WTC11 (cell line): ENCODE results near the gene OPCML. TPM values are rescaled to one million over a fixed set of nuclear protein-coding genes. Genes with fewer than 3 reads are reported as not detected.
A peak's percentile ranks its signal among the peaks of the same experiment; 100 is the strongest.

Experiments
- ATAC-seq: fragments of 200-7000 bp; cut with Tn5 transposase; 2 replicates; pipeline ENCODE4 v1.10.0; 2021; ENCODE audit warnings: mild to moderate bottlenecking, moderate library complexity
- CTCF ChIA-PET: fragments of 300-600 bp; sonication (Branson Sonifier 250); formaldehyde crosslinking; loops from one replicate; lab custom pipeline; 2021; ENCODE audit warnings: antibody characterized with exemption; lab: Charles Lee
- POLR2A ChIA-PET: fragments of 350-600 bp; sonication (Branson Sonifier 250); formaldehyde crosslinking; loops from one replicate; lab custom pipeline; 2021; ENCODE audit warnings: antibody characterized with exemption; lab: Charles Lee
- DNase-seq: peaks from one replicate; pipeline ENCODE4 v3.0.0; 2021; ENCODE audit warnings: low spot score
- H3K27ac Mint-ChIP-seq: 2 replicates; pipeline ENCODE4 v1.8.0; 2021; ENCODE audit warnings: mixed read lengths
- H3K27me3 Mint-ChIP-seq: 2 replicates; pipeline ENCODE4 v1.8.0; 2021; ENCODE audit warnings: low read depth, mild to moderate bottlenecking, moderate library complexity, mixed read lengths
- H3K36me3 Mint-ChIP-seq: 2 replicates; pipeline ENCODE4 v1.8.0; 2021; ENCODE audit warnings: mixed read lengths
- H3K4me1 Mint-ChIP-seq: 2 replicates; pipeline ENCODE4 v1.8.0; 2022; ENCODE audit warnings: mixed read lengths
- H3K4me3 Mint-ChIP-seq: 2 replicates; pipeline ENCODE4 v1.8.0; 2021; ENCODE audit warnings: mild to moderate bottlenecking, moderate library complexity, mixed read lengths
- H3K9me3 Mint-ChIP-seq: 2 replicates; pipeline ENCODE4 v1.8.0; 2021; ENCODE audit warnings: mixed read lengths
- ESRRA ChIP-seq: sonication (generic); formaldehyde crosslinking; IDR thresholded peaks from 2 replicates; pipeline ENCODE4 v1.8.1; 2022; ENCODE audit warnings: mild to moderate bottlenecking, missing genetic modification reagents, borderline replicate concordance
- ETV6 ChIP-seq: sonication (generic); formaldehyde crosslinking; IDR thresholded peaks from 2 replicates; pipeline ENCODE4 v1.8.1; 2022; ENCODE audit warnings: mild to moderate bottlenecking, missing genetic modification reagents
- GABPB1 ChIP-seq: sonication (generic); formaldehyde crosslinking; IDR thresholded peaks from 2 replicates; pipeline ENCODE4 v1.8.1; 2023; ENCODE audit warnings: mild to moderate bottlenecking, missing genetic modification reagents
- HMGA2 ChIP-seq: fragments of 250-450 bp; sonication (Bioruptor Pico); IDR thresholded peaks from 2 replicates; pipeline ENCODE4 v1.4.0; 2021; ENCODE audit warnings: mild to moderate bottlenecking, moderate library complexity
- IRF2 ChIP-seq: sonication (generic); formaldehyde crosslinking; IDR thresholded peaks from 2 replicates; pipeline ENCODE4 v1.8.0; 2022; ENCODE audit warnings: low read depth, missing genetic modification reagents, borderline replicate concordance
- KAT7 ChIP-seq: sonication (generic); formaldehyde crosslinking; IDR thresholded peaks from 2 replicates; pipeline ENCODE4 v1.8.1; 2023; ENCODE audit warnings: missing genetic modification reagents, mild to moderate bottlenecking, borderline replicate concordance
- NFE2L1 ChIP-seq: sonication (generic); formaldehyde crosslinking; IDR thresholded peaks from 2 replicates; pipeline ENCODE4 v1.8.1; 2023; ENCODE audit warnings: missing genetic modification reagents
- RORB ChIP-seq: fragments of 250-450 bp; sonication (Bioruptor Pico); IDR thresholded peaks from 2 replicates; pipeline ENCODE4 v1.9.0; 2021; ENCODE audit warnings: mild to moderate bottlenecking
- SMAD4 ChIP-seq: sonication (generic); formaldehyde crosslinking; IDR thresholded peaks from 2 replicates; pipeline ENCODE4 v1.8.0; 2022; ENCODE audit warnings: mild to moderate bottlenecking, missing genetic modification reagents
- SOX15 ChIP-seq: fragments of 250-450 bp; sonication (Bioruptor Pico); IDR thresholded peaks from 2 replicates; pipeline ENCODE4 v1.9.0; 2021; ENCODE audit warnings: mild to moderate bottlenecking
- TCF7 ChIP-seq: sonication (generic); formaldehyde crosslinking; IDR thresholded peaks from 2 replicates; pipeline ENCODE4 v1.8.0; 2022; ENCODE audit warnings: mild to moderate bottlenecking, low read depth, missing genetic modification reagents, moderate library complexity
- TP53 ChIP-seq: sonication (generic); formaldehyde crosslinking; IDR thresholded peaks from 2 replicates; pipeline ENCODE4 v1.8.1; 2023; ENCODE audit warnings: mild to moderate bottlenecking, missing genetic modification reagents
- ZNF416 ChIP-seq: fragments of 250-450 bp; sonication (Bioruptor Pico); IDR thresholded peaks from 2 replicates; pipeline ENCODE4 v1.9.0; 2021; ENCODE audit warnings: mild to moderate bottlenecking, inconsistent platforms
- ZNF423 ChIP-seq: fragments of 250-450 bp; sonication (Bioruptor Pico); IDR thresholded peaks from 2 replicates; pipeline ENCODE4 v2.1.2; 2022; ENCODE audit warnings: mild to moderate bottlenecking, moderate library complexity
- total RNA-seq: library from RNA; stranded (reverse); gene quantifications from 3 replicates; pipeline ENCODE4 v1.2.3, GENCODE V29; 2021
- TF ChIP-seq, protein P1 (sequence below): sonication (generic); formaldehyde crosslinking; IDR thresholded peaks from 2 replicates; pipeline ENCODE4 v1.8.0; 2022; ENCODE audit warnings: mild to moderate bottlenecking, missing genetic modification reagents
- TF ChIP-seq, protein P2 (sequence below): sonication (generic); formaldehyde crosslinking; IDR thresholded peaks from 2 replicates; pipeline ENCODE4 v1.8.0; 2022; ENCODE audit warnings: mild to moderate bottlenecking, missing genetic modification reagents
- TF ChIP-seq, protein P3 (sequence below): sonication (generic); formaldehyde crosslinking; IDR thresholded peaks from 2 replicates; pipeline ENCODE4 v1.8.0; 2022; ENCODE audit warnings: mild to moderate bottlenecking, missing genetic modification reagents
- TF ChIP-seq, protein P4 (sequence below): fragments of 200-600 bp; IDR thresholded peaks from 2 replicates; pipeline ENCODE4 v1.8.0; 2022; ENCODE audit warnings: antibody characterized with exemption
- TF ChIP-seq, protein P5 (sequence below): sonication (generic); formaldehyde crosslinking; IDR thresholded peaks from 2 replicates; pipeline ENCODE4 v1.8.1; 2022; ENCODE audit warnings: low read depth, mild to moderate bottlenecking, moderate library complexity, missing genetic modification reagents, borderline replicate concordance
- TF ChIP-seq, protein P6 (sequence below): sonication (generic); formaldehyde crosslinking; IDR thresholded peaks from 2 replicates; pipeline ENCODE4 v1.8.1; 2022; ENCODE audit warnings: mild to moderate bottlenecking, missing genetic modification reagents, moderate library complexity, borderline replicate concordance
- TF ChIP-seq, protein P7 (sequence below): fragments of 250-450 bp; sonication (Bioruptor Pico); IDR thresholded peaks from 2 replicates; pipeline ENCODE4 v2.1.2; 2022; ENCODE audit warnings: mild to moderate bottlenecking, moderate library complexity

OPCML gene
- total RNA-seq, 1 experiment from 2014 or later, result 1.5 TPM

DNA sequence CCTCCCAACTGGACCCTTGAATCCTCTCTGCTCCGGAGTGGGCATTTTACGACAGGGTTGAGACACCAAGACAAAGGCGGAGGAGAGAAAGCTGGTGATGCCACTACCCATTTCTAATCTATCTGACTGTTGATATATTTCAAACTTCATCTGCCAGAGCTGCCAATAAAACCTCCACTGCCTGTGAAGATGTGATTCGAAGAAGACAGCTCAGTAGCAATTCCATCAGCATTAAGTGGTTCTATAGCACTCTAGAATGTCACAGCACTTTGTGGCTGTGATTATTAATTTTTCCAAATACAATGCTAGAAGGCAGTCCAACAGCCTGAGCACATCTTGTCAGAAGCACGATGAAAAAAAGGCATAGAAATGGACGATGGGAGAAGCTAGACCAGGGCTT is 282.8 kb downstream of the OPCML start (continued):
- TF ChIP-seq SMAD4 (CRISPR knock-in tag), result no peak

DNA sequence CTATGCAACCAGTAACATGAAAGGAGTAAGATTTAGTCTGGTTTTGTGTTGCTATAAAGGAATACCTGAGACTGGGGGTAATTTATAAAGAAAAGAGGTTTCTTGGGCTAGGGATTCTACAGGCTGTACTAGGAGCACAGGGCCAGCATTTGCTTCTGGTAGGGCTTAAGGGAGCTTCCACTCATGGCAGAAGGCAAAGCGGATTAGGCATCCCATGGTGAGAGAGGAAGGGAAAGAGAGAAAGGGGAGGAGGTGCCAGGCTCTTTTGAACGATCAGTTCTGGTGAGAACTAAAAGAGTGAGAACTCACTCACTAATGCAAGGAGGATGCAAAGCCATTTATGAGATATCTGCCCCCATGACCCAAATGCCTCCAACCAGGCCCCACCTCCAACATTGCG is 283.2 kb downstream of the OPCML start:
- TF ChIP-seq ETV6 (CRISPR knock-in tag) (no peak), ZNF416 (CRISPR knock-in tag) (no peak), NFE2L1 (CRISPR knock-in tag) (no peak)
- TF ChIP-seq, protein P1, sequence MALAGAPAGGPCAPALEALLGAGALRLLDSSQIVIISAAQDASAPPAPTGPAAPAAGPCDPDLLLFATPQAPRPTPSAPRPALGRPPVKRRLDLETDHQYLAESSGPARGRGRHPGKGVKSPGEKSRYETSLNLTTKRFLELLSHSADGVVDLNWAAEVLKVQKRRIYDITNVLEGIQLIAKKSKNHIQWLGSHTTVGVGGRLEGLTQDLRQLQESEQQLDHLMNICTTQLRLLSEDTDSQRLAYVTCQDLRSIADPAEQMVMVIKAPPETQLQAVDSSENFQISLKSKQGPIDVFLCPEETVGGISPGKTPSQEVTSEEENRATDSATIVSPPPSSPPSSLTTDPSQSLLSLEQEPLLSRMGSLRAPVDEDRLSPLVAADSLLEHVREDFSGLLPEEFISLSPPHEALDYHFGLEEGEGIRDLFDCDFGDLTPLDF (CRISPR knock-in tag), result no peak
- H3K4me3 Mint-ChIP-seq, result no peak overlapping the region
- ChIA-PET POLR2A (no interaction called here), CTCF (interaction anchor here (1.2 to 1.7 kb wide), 3 partner anchors 10 to 170 kb away, joined by 4 to 5 read pairs (median 5); no protein-coding TSS in a partner anchor)
- peaks cover 2% of the 10 kb centered on the region; the same call in 1 of the 2 replicates for H3K27me3 Mint-ChIP-seq
- no peak overlapping the region for H3K27ac Mint-ChIP-seq
- DNase-seq (no peak), ATAC-seq (peak; percentile 22; the same call in 1 of the 2 replicates)
- peaks cover 14% of the 10 kb centered on the region for H3K4me1 Mint-ChIP-seq
- no peaks in the 10 kb centered on the region for H3K36me3 Mint-ChIP-seq
- 0 out of 2 replicates have a peak, but pooled peaks cover 5% of the 10 kb centered on the region for H3K9me3 Mint-ChIP-seq

DNA sequence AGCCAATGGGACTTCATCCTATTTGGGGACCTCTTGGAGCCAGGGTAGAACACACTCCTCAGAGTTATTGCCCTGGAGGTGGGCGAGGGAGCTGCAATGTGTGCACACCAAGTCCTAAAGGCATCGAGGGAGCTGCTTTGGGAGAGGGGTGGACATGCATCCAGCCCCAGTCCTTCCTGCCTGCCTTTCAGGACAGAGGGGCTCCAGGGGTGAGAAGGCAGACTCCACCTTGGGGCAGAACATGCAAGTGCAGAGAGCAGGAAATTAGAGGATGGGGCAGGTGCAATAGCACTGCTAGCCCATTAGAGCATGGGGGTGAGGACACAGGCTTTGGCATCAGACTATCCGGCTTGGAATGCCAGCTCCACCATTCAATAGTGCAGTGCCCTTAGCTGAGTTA is 288.5 kb downstream of the OPCML start:
- peak; percentile 93 for ATAC-seq
- ChIA-PET CTCF (interaction anchor here (0.6 to 1.9 kb wide), 10 partner anchors 8 to 165 kb away, joined by 3 to 8 read pairs (median 3); no protein-coding TSS in a partner anchor), POLR2A (no interaction called here)
- Mint-ChIP-seq H3K27ac (no peak overlapping the region), H3K4me3 (no peak overlapping the region), H3K4me1 (peaks cover 37% of the 10 kb centered on the region), H3K36me3 (no peaks in the 10 kb centered on the region), H3K9me3 (0 out of 2 replicates have a peak, but pooled peaks cover 5% of the 10 kb centered on the region), H3K27me3 (no peaks in the 10 kb centered on the region; the same call in 1 of the 2 replicates)
- DNase-seq, result peak; percentile 53
- TF ChIP-seq, protein P2, sequence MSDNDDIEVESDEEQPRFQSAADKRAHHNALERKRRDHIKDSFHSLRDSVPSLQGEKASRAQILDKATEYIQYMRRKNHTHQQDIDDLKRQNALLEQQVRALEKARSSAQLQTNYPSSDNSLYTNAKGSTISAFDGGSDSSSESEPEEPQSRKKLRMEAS (CRISPR knock-in tag), result no peak
- TF ChIP-seq TP53 (no peak), TCF7 (CRISPR knock-in tag) (no peak), RORB (CRISPR knock-in tag) (no peak)
- TF ChIP-seq, protein P3, sequence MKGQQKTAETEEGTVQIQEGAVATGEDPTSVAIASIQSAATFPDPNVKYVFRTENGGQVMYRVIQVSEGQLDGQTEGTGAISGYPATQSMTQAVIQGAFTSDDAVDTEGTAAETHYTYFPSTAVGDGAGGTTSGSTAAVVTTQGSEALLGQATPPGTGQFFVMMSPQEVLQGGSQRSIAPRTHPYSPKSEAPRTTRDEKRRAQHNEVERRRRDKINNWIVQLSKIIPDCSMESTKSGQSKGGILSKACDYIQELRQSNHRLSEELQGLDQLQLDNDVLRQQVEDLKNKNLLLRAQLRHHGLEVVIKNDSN, result no peak
- TF ChIP-seq, protein P4, sequence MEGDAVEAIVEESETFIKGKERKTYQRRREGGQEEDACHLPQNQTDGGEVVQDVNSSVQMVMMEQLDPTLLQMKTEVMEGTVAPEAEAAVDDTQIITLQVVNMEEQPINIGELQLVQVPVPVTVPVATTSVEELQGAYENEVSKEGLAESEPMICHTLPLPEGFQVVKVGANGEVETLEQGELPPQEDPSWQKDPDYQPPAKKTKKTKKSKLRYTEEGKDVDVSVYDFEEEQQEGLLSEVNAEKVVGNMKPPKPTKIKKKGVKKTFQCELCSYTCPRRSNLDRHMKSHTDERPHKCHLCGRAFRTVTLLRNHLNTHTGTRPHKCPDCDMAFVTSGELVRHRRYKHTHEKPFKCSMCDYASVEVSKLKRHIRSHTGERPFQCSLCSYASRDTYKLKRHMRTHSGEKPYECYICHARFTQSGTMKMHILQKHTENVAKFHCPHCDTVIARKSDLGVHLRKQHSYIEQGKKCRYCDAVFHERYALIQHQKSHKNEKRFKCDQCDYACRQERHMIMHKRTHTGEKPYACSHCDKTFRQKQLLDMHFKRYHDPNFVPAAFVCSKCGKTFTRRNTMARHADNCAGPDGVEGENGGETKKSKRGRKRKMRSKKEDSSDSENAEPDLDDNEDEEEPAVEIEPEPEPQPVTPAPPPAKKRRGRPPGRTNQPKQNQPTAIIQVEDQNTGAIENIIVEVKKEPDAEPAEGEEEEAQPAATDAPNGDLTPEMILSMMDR, result 0 out of 2 replicates have a peak, but pooled peaks have one; percentile 9

DNA sequence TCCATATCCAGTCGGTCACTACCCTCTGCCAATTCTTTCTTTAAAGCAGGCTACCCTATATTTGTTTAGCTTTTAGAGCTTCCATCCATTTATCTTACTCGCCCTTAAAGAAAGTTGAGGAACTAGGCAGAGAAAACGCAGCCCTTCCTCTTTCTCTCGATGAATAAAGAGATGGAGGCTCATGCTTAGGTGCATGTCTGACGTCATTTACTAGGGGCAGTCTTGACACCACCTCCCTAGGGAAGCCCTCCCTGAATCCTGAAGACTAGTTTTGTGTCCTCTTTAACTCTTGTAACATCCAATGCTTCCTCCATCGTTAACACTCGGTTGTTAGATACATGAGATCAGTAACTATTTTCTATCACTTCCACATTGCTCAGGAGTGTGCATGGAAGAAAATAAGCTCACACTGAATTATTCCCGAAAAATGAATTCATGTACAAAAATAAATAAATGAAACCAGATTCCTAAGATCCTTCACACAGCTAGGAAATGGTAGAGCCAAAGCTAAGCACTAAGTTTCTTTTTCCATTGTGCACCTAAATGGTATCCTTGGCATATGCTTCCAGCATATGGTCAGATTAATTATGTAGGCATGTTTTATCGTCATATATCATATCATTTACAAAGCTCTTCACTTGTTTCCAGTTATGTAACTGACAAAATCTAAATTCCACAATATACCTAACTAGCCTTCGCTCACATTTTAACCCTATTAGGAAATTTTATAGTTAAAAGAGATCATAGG is 291.2 kb downstream of the OPCML start:
- H3K9me3 Mint-ChIP-seq, result no peaks in the 10 kb centered on the region
- no peak overlapping the region for H3K27ac Mint-ChIP-seq
- DNase-seq (no peak), ATAC-seq (no peak)
- H3K36me3 Mint-ChIP-seq, result no peaks in the 10 kb centered on the region
- peaks cover 54% of the 10 kb centered on the region for H3K4me1 Mint-ChIP-seq
- H3K27me3 Mint-ChIP-seq, result no peaks in the 10 kb centered on the region; the same call in 1 of the 2 replicates
- ChIA-PET POLR2A (interaction anchor here (0.6 kb wide), 1 partner anchor 37 kb away, joined by 3 read pairs; no protein-coding TSS in a partner anchor), CTCF (interaction anchor here (2.5 kb wide), 1 partner anchor 13 kb away, joined by 11 read pairs; no protein-coding TSS in a partner anchor)
- no peak overlapping the region for H3K4me3 Mint-ChIP-seq
- TF ChIP-seq SOX15, result no peak
- no peak for TF ChIP-seq ZNF423
- no peak for TF ChIP-seq HMGA2
- TF ChIP-seq, protein P5, sequence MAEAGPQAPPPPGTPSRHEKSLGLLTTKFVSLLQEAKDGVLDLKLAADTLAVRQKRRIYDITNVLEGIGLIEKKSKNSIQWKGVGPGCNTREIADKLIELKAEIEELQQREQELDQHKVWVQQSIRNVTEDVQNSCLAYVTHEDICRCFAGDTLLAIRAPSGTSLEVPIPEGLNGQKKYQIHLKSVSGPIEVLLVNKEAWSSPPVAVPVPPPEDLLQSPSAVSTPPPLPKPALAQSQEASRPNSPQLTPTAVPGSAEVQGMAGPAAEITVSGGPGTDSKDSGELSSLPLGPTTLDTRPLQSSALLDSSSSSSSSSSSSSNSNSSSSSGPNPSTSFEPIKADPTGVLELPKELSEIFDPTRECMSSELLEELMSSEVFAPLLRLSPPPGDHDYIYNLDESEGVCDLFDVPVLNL (CRISPR knock-in tag), result no peak
- TF ChIP-seq, protein P6, sequence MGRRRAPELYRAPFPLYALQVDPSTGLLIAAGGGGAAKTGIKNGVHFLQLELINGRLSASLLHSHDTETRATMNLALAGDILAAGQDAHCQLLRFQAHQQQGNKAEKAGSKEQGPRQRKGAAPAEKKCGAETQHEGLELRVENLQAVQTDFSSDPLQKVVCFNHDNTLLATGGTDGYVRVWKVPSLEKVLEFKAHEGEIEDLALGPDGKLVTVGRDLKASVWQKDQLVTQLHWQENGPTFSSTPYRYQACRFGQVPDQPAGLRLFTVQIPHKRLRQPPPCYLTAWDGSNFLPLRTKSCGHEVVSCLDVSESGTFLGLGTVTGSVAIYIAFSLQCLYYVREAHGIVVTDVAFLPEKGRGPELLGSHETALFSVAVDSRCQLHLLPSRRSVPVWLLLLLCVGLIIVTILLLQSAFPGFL, result no peak
- no peak for TF ChIP-seq GABPB1 (CRISPR knock-in tag)
- no peak for TF ChIP-seq KAT7 (CRISPR knock-in tag)
- no peak for TF ChIP-seq IRF2 (CRISPR knock-in tag)
- TF ChIP-seq, protein P7, sequence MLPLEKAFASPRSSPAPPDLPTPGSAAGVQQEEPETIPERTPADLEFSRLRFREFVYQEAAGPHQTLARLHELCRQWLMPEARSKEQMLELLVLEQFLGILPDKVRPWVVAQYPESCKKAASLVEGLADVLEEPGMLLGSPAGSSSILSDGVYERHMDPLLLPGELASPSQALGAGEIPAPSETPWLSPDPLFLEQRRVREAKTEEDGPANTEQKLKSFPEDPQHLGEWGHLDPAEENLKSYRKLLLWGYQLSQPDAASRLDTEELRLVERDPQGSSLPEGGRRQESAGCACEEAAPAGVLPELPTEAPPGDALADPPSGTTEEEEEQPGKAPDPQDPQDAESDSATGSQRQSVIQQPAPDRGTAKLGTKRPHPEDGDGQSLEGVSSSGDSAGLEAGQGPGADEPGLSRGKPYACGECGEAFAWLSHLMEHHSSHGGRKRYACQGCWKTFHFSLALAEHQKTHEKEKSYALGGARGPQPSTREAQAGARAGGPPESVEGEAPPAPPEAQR (CRISPR knock-in tag), result no peak
- TF ChIP-seq ESRRA (CRISPR knock-in tag), result no peak
